Measurements from ENCODE around the gene CLEC9A.

Gene CLEC9A

DNA sequence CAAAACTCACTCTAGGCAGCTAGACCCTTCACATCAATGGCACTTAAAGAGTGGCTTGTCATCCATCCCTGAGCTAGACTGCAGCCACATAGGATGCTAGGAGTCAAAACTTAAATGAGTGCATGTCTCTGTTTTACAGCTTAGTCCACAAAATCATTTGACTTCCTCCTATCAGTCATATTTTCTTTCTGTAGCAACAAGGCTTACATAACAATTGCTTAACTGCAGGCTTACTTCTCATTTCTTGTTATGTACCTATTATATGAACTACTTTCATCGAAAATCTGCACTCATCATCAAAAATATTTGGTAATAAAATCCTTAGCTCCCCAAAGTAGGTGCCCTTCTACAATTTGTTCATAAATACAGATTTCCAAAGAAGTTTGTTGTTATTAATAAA lies 38.2 kb downstream of the CLEC9A start:
- no peak for DNase-seq

DNA sequence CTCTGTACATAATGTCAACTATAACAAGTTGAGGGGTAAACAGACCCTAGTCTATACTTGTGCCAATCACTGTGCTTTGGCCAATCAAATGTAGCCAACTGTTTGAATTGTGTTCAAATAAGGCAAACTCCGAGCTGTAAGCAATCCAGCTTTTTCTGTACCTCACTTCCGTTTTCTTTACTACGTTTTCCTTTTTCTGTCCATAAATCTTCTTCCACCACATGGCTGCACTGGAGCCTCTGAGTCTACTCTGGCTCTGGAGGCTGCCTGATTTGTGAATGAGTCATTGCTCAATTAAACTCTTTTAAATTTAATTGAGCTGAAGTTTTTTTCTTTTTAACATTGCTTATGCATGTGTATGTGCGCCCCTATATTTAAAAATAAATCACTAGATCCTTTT lies 38.6 kb downstream of the CLEC9A start:
- no peak for DNase-seq

DNA sequence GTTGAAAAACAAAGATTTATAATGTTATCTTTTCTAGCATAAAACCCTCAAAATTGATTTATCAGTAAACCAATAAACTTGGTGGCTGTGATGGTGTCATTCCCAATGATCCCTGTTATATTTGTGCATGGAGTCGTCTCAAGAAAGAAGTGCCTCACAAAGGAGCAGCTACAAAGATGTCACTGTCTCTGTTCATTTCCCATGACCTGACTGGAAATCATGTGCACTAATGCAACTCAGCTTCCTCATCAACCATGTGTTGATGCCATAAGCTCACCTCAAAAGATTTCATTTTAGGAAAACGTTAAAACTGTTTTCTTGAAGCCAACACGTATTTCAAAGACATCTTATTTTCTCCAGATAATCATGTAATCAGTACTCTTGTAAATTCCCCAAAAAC lies 39.5 kb downstream of the CLEC9A start:
- no peak for DNase-seq

DNA sequence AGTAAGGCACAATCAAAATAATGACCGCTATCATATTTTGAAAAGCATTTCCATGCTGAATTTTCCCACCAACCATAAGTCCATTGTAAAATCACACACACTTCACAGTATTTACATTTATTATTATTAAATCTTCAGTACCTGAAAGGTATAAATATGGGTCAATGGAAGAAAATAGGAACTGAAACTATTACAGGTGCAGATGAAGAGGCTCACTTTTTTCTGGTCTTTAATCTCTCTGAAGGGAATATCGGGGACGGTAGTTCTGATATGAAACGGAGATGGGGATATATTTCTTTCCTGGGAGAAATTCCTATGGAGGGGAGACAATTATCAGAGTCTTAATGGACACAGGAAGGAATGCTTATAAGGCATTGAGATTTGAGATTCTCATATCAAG lies 39.9 kb downstream of the CLEC9A start:
- no peak for DNase-seq

DNA sequence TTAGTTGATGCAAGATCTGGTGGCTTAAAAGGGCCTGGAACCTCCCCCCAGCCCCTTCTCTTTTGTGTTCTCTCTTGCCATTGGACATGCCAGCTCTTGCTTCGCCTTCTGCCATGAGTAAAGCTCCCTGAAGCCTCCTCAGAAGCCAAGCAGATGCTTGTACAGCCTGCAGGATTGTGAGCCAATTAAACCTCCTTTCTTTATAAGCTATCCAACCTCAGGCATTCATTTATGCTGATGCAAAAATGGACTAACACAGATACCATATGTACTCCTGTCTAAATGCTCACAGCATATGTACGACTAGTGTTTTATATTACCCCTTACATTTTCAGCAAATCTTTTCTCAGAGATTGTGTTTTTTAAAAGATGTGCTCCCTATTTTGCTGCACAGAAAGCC lies 41.6 kb downstream of the CLEC9A start:
- no peak for DNase-seq

DNA sequence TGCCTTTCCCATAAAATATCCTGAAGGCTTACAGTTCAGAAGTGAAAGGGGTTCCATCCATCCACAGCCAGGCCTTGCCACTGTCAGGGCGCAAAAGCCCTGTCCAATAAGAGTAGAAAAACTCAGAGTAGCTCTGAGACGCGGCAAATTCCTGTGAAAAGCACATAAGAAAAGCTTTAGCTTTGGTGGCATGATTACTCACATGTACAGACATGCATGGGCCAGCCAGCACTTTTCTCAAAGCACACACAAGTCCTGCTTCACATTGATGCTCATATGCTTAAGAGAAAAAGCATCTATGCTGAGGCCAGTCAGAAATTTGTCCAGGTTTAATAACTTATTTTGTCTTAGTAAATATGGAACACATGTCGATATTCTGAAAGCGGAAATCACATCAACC lies 42.8 kb downstream of the CLEC9A start:
- DNase-seq: no peak

DNA sequence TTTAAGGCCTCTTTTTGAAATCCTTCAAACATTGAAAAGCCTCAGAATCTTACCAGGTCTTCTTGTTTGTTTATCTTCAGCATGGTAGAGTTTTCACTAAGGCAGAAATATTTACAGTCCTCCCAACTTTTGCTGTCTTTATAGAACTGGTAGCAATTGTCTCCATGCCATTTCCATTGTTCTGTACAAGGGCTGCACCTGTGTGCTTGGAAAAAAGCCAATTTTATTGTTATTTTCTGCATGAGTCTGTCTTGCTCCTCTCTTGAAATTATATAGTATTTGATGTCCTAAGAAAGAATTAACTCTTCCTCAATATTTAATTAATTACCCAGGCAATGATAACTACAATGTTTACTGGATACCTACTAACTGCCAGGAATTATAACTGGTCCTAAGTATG lies 45.0 kb downstream of the CLEC9A start:
- no peak for DNase-seq

DNA sequence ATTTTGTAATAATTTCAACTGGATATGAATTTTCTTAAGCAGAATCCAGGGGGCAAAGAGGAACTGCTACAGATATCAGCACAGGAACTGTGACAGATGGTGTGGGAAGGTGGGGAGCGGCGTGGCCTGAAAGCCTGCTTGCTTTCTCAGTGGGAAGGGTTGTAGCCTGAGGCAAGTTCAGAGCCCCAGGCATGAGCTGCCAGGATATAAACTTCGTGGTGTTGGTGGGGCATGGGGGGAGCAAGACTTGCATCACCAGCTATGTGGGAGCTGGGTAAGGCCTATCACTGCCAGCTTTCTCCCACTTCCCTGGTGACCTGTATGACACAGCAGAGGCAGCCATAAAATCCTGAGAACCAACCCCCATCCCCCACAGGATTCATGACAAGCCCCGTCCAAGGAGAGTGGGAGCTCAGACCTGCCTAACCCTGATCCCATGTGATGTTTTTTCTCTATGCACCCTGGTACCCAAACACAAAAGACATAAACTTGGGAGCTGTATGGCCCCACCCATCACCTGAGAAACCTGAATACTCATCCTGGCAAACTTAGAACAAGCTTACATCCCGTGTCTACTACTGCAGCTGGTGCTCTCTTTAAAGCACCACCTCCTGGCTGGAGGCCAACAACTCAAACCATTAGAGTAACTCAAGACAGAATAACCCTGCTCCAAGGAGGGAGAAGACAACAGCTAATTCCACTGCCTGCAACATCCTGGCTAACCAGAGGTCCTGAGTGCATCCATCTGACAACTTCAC lies 51.8 kb downstream of the CLEC9A start:
- DNase-seq: no peak

DNA sequence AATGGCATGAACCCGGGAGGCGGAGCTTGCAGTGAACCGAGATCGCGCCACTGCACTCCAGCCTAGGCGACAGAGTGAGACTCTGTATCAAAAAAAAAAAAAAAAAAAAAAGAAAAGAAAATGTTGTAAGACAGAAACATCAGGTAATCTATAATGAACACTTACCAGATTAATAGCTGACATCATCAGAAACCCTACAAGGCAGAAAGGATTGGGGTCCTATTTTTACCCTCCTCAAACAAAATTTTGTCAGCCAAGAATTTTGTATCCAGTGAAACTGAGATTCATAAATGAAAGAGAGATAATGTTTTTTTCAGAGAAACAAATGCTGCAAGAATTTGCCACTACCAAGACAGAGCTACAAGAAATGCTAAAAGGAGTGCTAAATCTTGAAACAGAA lies 54.3 kb downstream of the CLEC9A start:
- DNase-seq: no peak

DNA sequence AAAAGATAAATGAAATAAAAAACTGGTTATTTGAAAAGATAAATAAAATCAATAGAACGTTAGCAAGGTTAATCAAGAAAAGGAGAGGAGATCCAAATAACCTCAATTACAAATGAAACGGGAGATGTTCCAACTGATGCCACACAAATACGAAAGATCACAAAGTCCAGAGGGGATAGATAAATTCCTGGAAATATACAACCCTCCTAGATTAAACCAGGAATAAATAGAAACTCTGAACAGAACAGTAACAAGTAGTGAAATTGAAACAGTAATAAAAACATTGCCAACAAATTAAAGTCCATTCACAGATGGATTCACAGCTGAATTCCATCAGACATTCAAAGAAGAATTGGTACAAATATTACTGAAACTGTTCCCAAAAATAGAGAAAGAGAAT lies 55.9 kb downstream of the CLEC9A start:
- no peak for DNase-seq

DNA sequence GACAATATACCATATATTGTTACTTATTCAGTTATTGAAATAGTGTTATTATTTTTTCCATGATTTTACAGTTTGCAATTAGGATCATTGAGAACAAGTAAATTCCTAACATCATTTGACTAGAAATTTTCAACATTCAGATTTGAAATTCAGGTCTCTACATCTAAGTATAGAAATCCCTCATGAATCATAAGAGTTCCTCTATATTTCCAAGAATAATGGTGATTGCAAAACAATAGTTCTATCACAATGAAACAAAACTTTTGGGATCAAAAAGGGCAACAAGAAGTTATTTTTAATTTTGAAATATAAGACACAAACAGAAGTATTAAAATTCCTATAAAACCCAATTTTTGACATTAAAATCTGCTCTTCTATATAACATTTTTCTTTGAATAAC lies 57.5 kb downstream of the CLEC9A start:
- DNase-seq: no peak

DNA sequence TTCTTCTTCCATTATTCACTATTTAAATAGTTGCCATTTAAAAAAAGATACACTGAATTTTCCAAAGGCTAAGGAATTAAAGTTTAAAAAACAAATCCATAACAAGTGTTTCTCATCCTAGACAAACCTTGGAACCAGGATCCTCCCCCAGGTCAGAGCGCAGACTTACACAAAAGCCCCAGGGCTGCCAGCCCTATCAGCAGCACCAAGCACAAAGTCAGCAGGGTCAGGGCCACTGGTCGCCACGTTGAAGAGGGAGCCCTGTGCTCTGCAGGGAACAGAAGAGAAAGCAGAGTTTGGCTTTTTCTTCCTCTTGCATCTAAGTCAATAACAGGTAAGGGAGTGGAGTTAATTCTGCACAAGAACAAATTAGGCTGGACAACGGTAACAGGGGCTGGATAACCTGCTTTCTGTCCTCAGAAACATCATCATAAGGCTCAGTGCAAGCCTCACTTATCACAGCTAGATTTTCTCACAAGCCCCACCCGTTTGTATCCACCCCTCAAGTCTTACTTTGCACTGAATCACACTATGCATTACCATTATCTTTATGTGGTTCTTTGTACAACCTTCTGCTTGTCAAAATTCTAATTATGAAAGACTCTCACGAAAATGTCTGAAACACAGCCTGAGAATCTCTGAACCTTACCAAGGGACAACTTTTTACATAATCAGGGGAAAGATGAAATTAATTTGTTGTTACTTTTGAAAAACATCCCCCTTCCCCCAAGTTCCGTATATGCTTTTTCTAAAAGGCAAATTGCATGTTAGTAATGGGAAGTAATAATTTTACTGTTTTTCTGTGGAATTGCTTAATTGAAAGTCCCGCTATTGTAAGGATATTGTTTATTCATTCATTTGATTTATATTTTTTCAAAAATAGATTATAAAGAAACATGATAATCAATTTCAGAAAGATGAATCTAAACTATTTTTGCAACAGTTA lies 58.7 kb downstream of the CLEC9A start:
- no peak for DNase-seq

DNA sequence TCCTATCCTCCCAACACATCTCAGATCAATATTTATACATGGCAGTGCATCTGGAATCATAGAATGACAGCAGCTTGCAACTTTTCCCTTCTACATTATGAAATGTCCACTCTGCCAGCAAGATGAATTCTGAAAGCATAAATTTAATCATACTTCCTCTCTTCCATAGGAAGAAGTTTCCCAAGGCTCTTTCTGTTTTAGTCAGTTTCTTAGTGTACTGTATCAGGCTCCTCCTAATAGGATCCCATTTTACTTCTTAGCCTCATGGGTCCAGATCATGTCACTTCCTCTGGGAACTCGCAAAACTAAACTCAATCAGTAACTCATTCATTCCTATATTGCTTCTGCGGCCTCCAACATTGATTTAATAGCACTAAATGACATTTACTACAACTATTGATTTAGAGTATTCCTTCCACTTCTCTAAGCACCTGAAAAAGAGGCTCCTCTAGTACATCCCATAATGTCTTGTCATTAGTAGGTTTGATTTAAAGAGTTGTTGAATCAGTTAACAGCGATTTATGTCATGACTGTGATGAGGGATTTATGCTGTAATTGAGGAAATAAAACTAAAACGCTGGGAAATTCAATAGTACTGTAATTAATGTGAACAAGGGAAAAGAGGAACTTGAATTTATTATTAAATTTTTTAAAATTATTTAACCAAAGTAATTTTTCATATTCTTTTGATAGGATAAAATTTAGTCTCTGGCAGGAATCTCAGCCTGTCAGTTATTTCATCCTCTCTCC lies 64.3 kb downstream of the CLEC9A start:
- DNase-seq: no peak

DNA sequence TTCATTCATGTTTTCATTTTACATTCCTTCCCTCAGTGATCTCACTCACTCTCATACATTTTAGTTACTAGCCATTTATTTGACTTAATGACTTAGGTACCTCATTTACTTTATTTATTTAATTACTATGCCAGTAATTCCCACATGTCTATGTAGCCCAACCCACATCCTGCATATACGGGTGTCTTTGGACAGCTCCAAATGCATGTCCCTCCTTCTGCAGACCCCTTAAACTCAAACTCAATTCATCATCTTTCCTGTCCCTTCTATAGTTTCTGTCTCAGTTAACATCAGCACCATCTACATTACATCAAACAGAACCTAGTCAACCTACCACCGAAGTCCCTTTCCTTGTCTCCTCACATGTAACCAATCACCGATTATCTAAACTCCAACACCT lies 65.5 kb downstream of the CLEC9A start:
- no peak for DNase-seq

DNA sequence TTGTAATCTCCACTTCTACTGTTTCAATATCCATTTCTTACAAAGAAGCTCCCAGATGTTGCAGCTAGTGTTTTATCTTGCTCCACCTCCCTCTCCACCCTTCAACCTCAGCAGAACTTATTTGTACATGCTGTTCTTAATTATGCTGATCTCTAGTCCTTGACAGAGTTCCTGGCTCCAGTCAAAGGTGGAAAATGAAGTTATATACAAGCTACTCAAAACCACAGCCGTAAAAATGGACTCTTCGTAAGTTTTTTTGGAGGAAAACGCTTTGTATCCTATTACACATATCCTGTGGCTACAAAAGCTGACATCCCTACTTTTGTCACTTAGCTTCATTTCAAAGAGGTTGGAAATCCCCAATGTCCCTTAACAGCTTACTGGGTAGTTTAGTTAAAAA lies 67.0 kb downstream of the CLEC9A start:
- no peak for DNase-seq

DNA sequence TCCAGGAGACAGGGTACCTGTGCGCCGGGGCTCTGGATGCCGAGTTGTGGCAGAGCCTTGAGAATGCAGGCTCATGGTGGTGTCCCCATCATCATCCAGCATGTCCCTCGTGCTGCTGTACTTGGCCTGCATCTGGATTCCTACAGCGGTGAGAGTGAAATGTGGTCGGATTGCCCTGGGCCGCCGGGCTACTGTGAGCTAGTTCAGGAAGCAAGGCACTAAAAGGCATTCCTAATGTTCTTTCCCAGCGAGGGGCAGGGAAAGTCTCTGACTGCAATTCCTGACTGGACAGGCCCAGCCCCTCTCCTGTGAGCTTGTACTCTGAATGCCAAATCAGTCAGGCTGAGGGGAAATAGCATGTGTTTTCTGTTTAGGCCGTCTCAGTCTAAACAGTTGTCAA lies 68.3 kb downstream of the CLEC9A start, which contains the start of gene CLEC1A:
Gene CLEC1A (minus strand): TSS at position 195 of the 400 bp plus-strand sequence. CDS start 63 bp downstream, at position 132.
- no peak for DNase-seq

DNA sequence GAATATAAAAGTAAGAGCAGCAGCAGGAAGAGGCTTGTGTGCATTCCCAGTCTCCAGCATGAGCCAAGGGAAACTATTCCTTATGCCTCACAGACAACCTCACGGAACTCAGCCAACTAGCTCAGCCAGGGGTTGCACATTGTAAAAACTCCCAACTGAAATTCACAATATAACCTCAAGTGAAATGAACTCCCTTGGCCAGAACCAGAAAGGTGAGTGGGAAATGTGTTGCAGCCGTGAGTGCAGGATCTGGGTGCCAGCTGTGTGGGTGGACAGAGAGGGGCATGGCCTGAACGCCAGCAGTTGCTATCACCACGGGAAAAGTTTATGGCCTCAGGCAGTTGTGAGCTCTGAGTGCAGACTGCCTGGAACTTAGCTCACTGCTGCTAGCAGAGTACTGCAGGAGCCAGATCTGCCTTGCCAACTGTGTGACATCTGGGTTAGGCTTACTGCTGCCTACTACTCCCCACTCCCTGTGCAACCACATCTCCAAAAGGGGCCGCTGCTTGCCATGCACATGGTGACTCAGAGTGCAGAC lies 70.6 kb downstream of the CLEC9A start:
- no peak for DNase-seq

DNA sequence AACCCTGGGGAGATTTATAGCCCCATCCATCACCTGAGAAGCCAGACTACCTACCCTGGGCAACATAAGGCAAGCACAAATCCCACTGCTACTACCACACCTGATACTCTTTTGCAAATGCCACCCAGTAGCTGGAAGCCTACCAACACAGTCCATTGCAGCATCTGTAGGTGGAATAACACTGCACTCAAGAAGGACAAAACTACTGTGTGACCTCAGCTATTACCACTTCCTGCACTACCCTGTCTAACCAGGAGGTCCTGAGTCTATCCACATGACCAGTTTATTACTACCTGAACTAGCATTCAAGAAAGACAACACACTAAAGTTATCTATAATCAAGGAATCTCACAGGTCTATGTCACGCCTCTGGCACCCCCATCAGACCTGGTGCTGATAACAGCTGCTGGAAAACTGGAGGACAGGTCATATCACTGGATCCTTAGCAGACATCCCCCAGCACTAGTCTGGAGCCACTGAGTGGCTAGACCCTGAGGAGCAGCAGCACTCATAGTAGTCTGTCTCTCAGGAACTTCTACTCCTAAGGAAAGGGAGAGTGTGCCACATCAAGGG lies 71.3 kb downstream of the CLEC9A start:
- DNase-seq: no peak

DNA sequence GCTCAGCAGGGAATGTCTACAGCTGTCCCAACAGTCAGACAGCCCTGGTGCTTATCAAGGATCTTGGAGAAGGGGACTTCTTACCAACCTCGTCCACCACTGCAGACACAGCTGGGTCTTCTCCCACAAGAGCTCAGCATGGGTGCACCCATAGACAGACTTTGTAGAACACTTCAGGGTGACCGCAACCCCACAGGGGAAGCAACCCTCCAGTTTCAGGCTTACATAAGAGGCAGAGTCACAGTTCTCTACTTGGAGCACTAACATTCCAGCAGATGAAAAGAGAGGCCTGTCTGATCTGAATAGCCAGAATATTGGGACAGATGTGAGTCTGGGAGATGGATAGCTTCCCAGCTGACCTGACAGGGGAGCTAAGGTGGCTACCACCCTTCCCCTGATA lies 71.8 kb downstream of the CLEC9A start:
- DNase-seq: no peak

DNA sequence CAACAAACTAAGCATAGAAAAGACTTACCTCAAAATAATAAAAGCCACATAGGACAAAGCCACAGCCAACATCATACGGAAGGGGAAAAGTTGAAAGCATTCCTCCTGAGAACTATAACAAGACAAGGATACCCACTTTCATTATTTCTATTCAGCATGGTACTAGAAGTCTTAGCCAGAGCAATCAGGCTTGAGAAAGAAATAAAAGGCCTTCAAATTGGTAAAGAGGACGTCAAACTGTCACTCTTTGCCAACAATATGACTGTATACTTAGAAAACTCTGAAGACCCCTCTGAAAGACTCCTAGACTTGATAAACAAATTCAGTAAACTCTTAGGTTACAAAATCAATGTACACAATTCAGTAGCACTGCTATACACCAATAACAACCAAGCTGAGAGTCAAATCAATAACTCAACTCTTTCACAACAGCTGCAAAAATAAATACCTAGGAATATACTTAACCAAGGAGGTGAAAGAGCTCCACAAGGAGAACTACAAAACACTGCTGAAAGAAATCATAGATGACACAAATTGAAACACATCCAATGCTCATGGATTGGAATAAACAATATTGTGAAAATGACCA lies 79.9 kb downstream of the CLEC9A start:
- no peak for DNase-seq

DNA sequence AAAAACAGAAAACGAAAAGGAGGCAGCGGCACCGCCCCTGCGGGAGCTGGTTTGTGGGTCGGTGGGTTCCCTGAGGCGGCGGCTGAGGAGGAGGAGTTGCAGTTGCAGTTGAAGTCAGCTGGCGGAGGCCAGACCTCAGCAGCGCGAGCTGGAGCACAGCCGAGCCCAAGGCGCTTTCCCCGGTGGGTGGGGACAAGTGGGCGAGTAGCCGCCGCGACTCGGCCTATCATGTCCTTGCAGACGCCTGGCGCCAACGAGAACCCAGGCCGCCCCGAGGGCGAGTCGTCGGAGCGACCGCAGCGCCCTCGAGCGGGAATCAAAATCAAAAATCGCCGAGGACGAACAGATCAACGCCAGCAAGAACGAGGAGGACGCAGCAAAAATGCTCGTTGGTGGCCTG lies 81.0 kb downstream of the CLEC9A start:
- no peak for DNase-seq

DNA sequence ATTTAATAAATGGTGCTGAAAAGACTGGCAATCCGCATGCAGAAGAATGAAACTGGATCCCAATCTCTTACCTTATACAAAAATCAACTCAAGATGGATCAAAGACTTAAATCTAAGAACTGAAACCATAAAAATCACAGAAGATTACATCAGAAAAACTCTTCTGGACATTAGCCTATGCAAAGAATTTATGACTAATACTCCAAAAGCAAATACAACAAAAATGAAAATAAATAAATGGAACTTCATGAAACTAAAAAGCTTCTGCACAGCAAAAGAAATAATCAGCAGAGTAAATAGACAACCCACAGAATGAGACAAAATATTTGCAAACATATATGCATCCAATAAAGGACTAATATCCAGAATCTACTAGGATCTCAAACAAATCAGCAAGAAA lies 82.6 kb downstream of the CLEC9A start:
- no peak for DNase-seq

Data from activated CD4-positive, alpha-beta T cell treated with anti-CD3 and anti-CD28 coated beads, Interleukin-2, amount 50 U/mL, for 1 hour (primary cell).